Mesenchymal stem cell (in vitro differentiated cells and primary cell): ENCODE results near the gene FCHO2.

Source experiments
- DNase-seq: peaks from one replicate; pipeline ENCODE4 v3.0.0-alpha.2; 2013
- H2AFZ ChIP-seq: one replicate; pipeline ENCODE4 v1.6.1; 2013; ENCODE audit warnings: low read depth, mild to moderate bottlenecking, control low read depth, inconsistent platforms, low read length, moderate library complexity
- H2AK5ac ChIP-seq: 2 replicates; pipeline ENCODE4 v1.6.1; 2013; ENCODE audit warnings: low read length, moderate library complexity, mild to moderate bottlenecking, inconsistent platforms; ENCODE audit not compliant: severe bottlenecking
- H2BK120ac ChIP-seq: one replicate; pipeline ENCODE4 v1.6.1; 2013; ENCODE audit warnings: low read depth, mild to moderate bottlenecking, inconsistent platforms, low read length, moderate library complexity
- H2BK12ac ChIP-seq, 2 experiments: one replicate each; pipeline ENCODE4 v1.6.1; 2013; ENCODE audit warnings: inconsistent platforms in 2 of 2, low read length in 2 of 2, mild to moderate bottlenecking in 2 of 2, moderate library complexity in 2 of 2, control low read depth in 1 of 2
- H2BK15ac ChIP-seq: one replicate; pipeline ENCODE4 v1.6.1; 2013; ENCODE audit warnings: mild to moderate bottlenecking, low read depth, inconsistent platforms; ENCODE audit not compliant: poor library complexity, severe bottlenecking
- H2BK5ac ChIP-seq: 2 replicates; pipeline ENCODE4 v1.6.1; 2013; ENCODE audit warnings: low read depth, mild to moderate bottlenecking, low read length, control low read depth, inconsistent platforms; ENCODE audit not compliant: poor library complexity, severe bottlenecking
- H3K14ac ChIP-seq, 2 experiments: one replicate each; pipeline ENCODE4 v1.6.1; 2013; ENCODE audit warnings: inconsistent platforms in 2 of 2, low read length in 2 of 2, control low read depth in 1 of 2, mild to moderate bottlenecking in 1 of 2, moderate library complexity in 1 of 2
- H3K18ac ChIP-seq, 2 experiments: one replicate each; pipeline ENCODE4 v1.6.1; 2013; ENCODE audit warnings: inconsistent platforms in 2 of 2, low read length in 2 of 2, control low read depth in 1 of 2, low read depth in 1 of 2, mild to moderate bottlenecking in 1 of 2
- H3K23ac ChIP-seq, 2 experiments: one replicate each; pipeline ENCODE4 v1.6.1; 2013; ENCODE audit warnings: inconsistent platforms in 2 of 2, low read length in 2 of 2, mild to moderate bottlenecking in 2 of 2, moderate library complexity in 2 of 2, control low read depth in 1 of 2
- H3K27ac ChIP-seq: 2 replicates; pipeline ENCODE4 v1.5.1; 2013; ENCODE audit warnings: mild to moderate bottlenecking, moderate library complexity, low read length, control low read depth, inconsistent platforms; ENCODE audit not compliant: poor library complexity, severe bottlenecking
- H3K27me3 ChIP-seq, 2 experiments: 2 replicates each; pipeline versions ENCODE4 v1.6.1 to v1.7.0; 2013; ENCODE audit warnings: low read length in 2 of 2, mild to moderate bottlenecking in 2 of 2, moderate library complexity in 2 of 2, control low read depth in 1 of 2, inconsistent platforms in 1 of 2; ENCODE audit not compliant: control insufficient read depth in 1 of 2, insufficient read depth in 1 of 2
- H3K36me3 ChIP-seq, 2 experiments: 2 replicates each; pipeline versions ENCODE4 v1.6.1 to v1.7.0; 2013; ENCODE audit warnings: low read length in 2 of 2, control low read depth in 1 of 2, inconsistent platforms in 1 of 2, low read depth in 1 of 2, mild to moderate bottlenecking in 1 of 2; ENCODE audit not compliant: insufficient read depth in 2 of 2, control insufficient read depth in 1 of 2
- H3K4ac ChIP-seq, 2 experiments: one replicate each; pipeline ENCODE4 v1.6.1; 2013; ENCODE audit warnings: inconsistent platforms in 2 of 2, low read length in 2 of 2, mild to moderate bottlenecking in 2 of 2, moderate library complexity in 2 of 2, control low read depth in 1 of 2, low read depth in 1 of 2
- H3K4me1 ChIP-seq: 2 replicates; pipeline ENCODE4 v1.6.1; 2013; ENCODE audit warnings: low read depth, low read length, control low read depth; ENCODE audit not compliant: control insufficient read depth, insufficient read depth
- H3K4me2 ChIP-seq: 2 replicates; pipeline ENCODE4 v1.6.1; 2013; ENCODE audit warnings: low read length, mild to moderate bottlenecking, inconsistent platforms; ENCODE audit not compliant: poor library complexity, severe bottlenecking
- H3K4me3 ChIP-seq, 2 experiments: 2 replicates each; pipeline versions ENCODE4 v1.5.1 to v1.7.0; 2013; ENCODE audit warnings: low read length in 2 of 2, mild to moderate bottlenecking in 2 of 2, control low read depth in 1 of 2, low read depth in 1 of 2; ENCODE audit not compliant: insufficient read depth in 1 of 2
- H3K79me1 ChIP-seq: replicated peaks from 2 replicates; pipeline ENCODE4 v1.6.1; 2013; ENCODE audit warnings: mild to moderate bottlenecking, control low read depth, low read length, inconsistent platforms; ENCODE audit not compliant: poor library complexity, severe bottlenecking
- H3K9ac ChIP-seq: 2 replicates; pipeline ENCODE4 v1.7.0; 2013; ENCODE audit warnings: mild to moderate bottlenecking, low read length, moderate library complexity
- H3K9me3 ChIP-seq: 2 replicates; pipeline ENCODE4 v1.7.0; 2013; ENCODE audit warnings: mild to moderate bottlenecking, low read length; ENCODE audit not compliant: control insufficient read depth
- H4K8ac ChIP-seq: one replicate; pipeline ENCODE4 v1.6.1; 2013; ENCODE audit warnings: inconsistent platforms, mild to moderate bottlenecking, low read length, moderate library complexity
- H4K91ac ChIP-seq: one replicate; pipeline ENCODE4 v1.6.1; 2013; ENCODE audit warnings: mild to moderate bottlenecking, low read length, inconsistent platforms
- WGBS: methylation state at CpG from one replicate; pipeline ENCODE4 v1.1.7; 2013; ENCODE audit warnings: mixed read lengths; 5-methylcytosine and 5-hydroxymethylcytosine counted together

The FCHO2 gene

DNA sequence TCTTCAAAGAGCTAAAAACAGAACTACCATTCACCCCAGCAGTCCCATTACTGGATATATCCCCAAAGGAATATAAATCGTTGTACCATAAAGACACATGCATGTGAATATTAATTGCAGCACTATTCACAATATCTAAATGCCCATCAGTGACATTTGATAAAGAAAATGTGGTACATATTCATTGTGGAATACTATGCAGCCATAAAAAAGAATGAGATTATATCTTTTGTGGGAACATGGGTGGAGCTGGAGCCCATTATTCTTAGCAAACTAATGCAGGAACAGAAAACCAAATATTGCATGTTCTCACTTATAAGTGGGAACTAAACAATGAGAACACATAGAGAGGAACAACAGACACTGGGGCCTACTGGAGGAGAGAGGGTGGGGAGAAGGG, 38.7 kb downstream of the FCHO2 start:
- H3K18ac ChIP-seq, result no peak overlapping the region
- H3K4me3 ChIP-seq, result no peak overlapping the region
- H4K8ac ChIP-seq, result no peak overlapping the region
- H3K9ac ChIP-seq, result no peak overlapping the region
- H3K4me1 ChIP-seq, result no peaks in the 10 kb centered on the region
- no CpG with 5 or more reads among the region's 1 CpG for WGBS
- no peak overlapping the region for H3K4me2 ChIP-seq
- H2BK12ac ChIP-seq, result no peak overlapping the region
- H2BK15ac ChIP-seq, result no peak overlapping the region
- no peak overlapping the region for H3K14ac ChIP-seq
- H3K27ac ChIP-seq, result no peak overlapping the region
- H3K9me3 ChIP-seq, result peaks cover 5% of the 10 kb centered on the region
- no peak overlapping the region for H2BK120ac ChIP-seq
- H3K79me1 ChIP-seq, result peaks cover 9% of the 10 kb centered on the region
- no peak overlapping the region for H4K91ac ChIP-seq
- no peak overlapping the region for H3K23ac ChIP-seq
- H2AK5ac ChIP-seq, result no peak overlapping the region
- no peaks in the 10 kb centered on the region for H3K27me3 ChIP-seq
- peaks cover 17 to 69% of the 10 kb centered on the region in 2 experiments for H3K36me3 ChIP-seq
- DNase-seq, result no peak
- no peak overlapping the region for H2AFZ ChIP-seq
- no peak overlapping the region for H3K4ac ChIP-seq
- H2BK5ac ChIP-seq, result no peak overlapping the region

- peaks cover 20% of the 10 kb centered on the region for H3K79me1 ChIP-seq
- 94% methylated on average over 28 of the region's 28 CpGs for WGBS
Measured at GRCh38 chr5:72996632-72997031, 40.8 kb downstream of the FCHO2 start.

DNA sequence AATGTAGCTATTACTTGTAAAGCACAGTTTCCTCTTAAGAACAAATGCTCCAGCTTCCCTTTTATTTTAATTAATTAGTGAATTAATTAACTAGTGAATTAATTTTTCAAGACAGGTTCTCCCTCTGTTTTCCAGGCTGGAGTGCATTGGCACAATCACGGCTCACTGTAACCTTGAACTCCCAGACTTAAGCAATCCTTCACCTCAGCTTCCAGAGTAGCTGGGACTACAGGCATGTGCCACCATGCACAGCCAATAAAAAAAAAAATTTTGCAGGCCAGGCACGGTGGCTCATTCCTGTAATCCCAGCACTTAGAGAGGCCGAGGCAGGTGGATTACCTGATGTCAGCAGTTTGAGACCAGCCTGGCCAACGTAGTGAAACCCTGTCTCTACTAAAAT, 44.1 kb downstream of the FCHO2 start:
- Histone ChIP-seq H4K91ac (no peak overlapping the region), H3K4me3 (no peak overlapping the region), H3K14ac (no peak overlapping the region), H2AFZ (no peak overlapping the region), H3K4me2 (no peak overlapping the region), H3K36me3 (peaks cover 14 to 30% of the 10 kb centered on the region in 2 experiments), H3K23ac (no peak overlapping the region), H2AK5ac (no peak overlapping the region), H3K27me3 (no peaks in the 10 kb centered on the region), H3K4ac (no peak overlapping the region), H2BK12ac (no peak overlapping the region), H3K79me1 (peaks cover 17% of the 10 kb centered on the region), H3K9ac (no peak overlapping the region), H2BK120ac (no peak overlapping the region), H2BK5ac (no peak overlapping the region), H2BK15ac (no peak overlapping the region), H3K9me3 (no peaks in the 10 kb centered on the region), H3K4me1 (no peaks in the 10 kb centered on the region), H3K27ac (no peak overlapping the region), H3K18ac (no peak overlapping the region), H4K8ac (no peak overlapping the region)
- WGBS, result 98% methylated on average over 4 of the region's 4 CpGs
- no peak for DNase-seq

More at GRCh38 chr5:72996632-72997031, 40.8 kb downstream of the FCHO2 start:
- DNase-seq, result no peak
- H3K36me3 ChIP-seq, result peaks cover 14 to 59% of the 10 kb centered on the region in 2 experiments
- no peak overlapping the region for H2BK12ac ChIP-seq
- no peaks in the 10 kb centered on the region for H3K27me3 ChIP-seq
- H3K4ac ChIP-seq, result no peak overlapping the region
- H2AFZ ChIP-seq, result no peak overlapping the region
- H2AK5ac ChIP-seq, result no peak overlapping the region
- H3K4me1 ChIP-seq, result no peaks in the 10 kb centered on the region
- no peak overlapping the region for H4K91ac ChIP-seq
- H2BK5ac ChIP-seq, result no peak overlapping the region
- no peak overlapping the region for H2BK120ac ChIP-seq
- H3K14ac ChIP-seq, result peak overlapping the region in 1 of 2 experiments; percentile 36
- no peak overlapping the region for H3K4me3 ChIP-seq
- H3K18ac ChIP-seq, result no peak overlapping the region
- H3K23ac ChIP-seq, result no peak overlapping the region
- H3K27ac ChIP-seq, result no peak overlapping the region
- H3K9me3 ChIP-seq, result peaks cover 5% of the 10 kb centered on the region
- no peak overlapping the region for H2BK15ac ChIP-seq
- no peak overlapping the region for H3K4me2 ChIP-seq
- no peak overlapping the region for H4K8ac ChIP-seq
- no peak overlapping the region for H3K9ac ChIP-seq

DNA sequence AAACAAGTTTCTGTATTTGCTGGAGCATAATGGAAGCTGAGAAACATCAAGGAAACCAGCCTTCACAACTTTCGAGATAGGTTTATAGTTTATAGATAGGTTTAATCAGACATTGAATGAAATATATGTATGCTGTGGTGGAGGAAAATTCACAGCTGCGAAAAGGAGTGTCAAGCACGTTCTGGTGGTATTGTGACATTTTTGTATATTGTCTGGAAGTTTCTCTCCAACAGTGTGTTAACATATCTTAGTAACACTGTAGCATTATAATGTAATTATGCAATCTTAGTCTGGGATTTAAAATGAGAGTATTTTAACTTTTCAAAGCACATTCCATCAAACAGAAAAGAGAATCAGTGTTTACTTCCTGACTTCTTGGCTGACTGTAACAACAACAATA, 50.0 kb downstream of the FCHO2 start:
- no peak overlapping the region for H3K23ac ChIP-seq
- no peak overlapping the region for H2BK12ac ChIP-seq
- H2BK120ac ChIP-seq, result no peak overlapping the region
- no peak for DNase-seq
- H2BK15ac ChIP-seq, result no peak overlapping the region
- H4K8ac ChIP-seq, result no peak overlapping the region
- no peak overlapping the region for H3K4me3 ChIP-seq
- WGBS, result 93% methylated on average over 3 of the region's 3 CpGs
- H3K27ac ChIP-seq, result no peak overlapping the region
- no peak overlapping the region for H3K14ac ChIP-seq
- H3K27me3 ChIP-seq, result no peaks in the 10 kb centered on the region
- no peak overlapping the region for H2BK5ac ChIP-seq
- peaks cover 0 to 27% of the 10 kb centered on the region in 2 experiments for H3K36me3 ChIP-seq
- no peak overlapping the region for H3K4ac ChIP-seq
- no peaks in the 10 kb centered on the region for H3K9me3 ChIP-seq
- H4K91ac ChIP-seq, result no peak overlapping the region
- H3K79me1 ChIP-seq, result peaks cover 13% of the 10 kb centered on the region
- no peak overlapping the region for H2AK5ac ChIP-seq
- H3K18ac ChIP-seq, result no peak overlapping the region
- H3K4me1 ChIP-seq, result no peaks in the 10 kb centered on the region
- no peak overlapping the region for H3K9ac ChIP-seq
- H2AFZ ChIP-seq, result no peak overlapping the region
- H3K4me2 ChIP-seq, result no peak overlapping the region
